Activated CD8-positive, alpha-beta memory T cell treated with anti-CD3 and anti-CD28 coated beads for 36 hours (primary cell): ENCODE measurements around the gene MRPS12. TPM values are rescaled to one million over a fixed set of nuclear protein-coding genes. Genes with fewer than 3 reads are reported as not detected.

ENCODE experiments used
- total RNA-seq, 2 experiments: library from RNA; stranded (reverse); gene quantifications; one replicate each; pipeline ENCODE4 v1.2.3, GENCODE V29; 2021

The MRPS12 gene
- total RNA-seq, 2 experiments from 2014 or later = 113 to 121 TPM

Other genes with a start within 250 kb of the MRPS12 start
- gene CAPN12, start 186.5 kb upstream of the MRPS12 start, total RNA-seq = 1 to 10 TPM; 3.3 to 3.7 TPM
- not detected for gene LGALS7, start 157.4 kb upstream of the MRPS12 start, total RNA-seq
- not detected for gene LGALS7B, start 141.7 kb upstream of the MRPS12 start, total RNA-seq
- gene LGALS4, start 118.0 kb upstream of the MRPS12 start, total RNA-seq = under 1 TPM; 0.65 to 0.82 TPM
- 100 to 1,000 TPM; 108 to 124 TPM for gene ECH1, start 99.2 kb upstream of the MRPS12 start, total RNA-seq
- 100 to 1,000 TPM; 677 to 698 TPM for gene HNRNPL, start 81.0 kb upstream of the MRPS12 start, total RNA-seq
- 10 to 100 TPM; 84.0 to 85.5 TPM for gene RINL, start 52.7 kb upstream of the MRPS12 start, total RNA-seq
- 10 to 100 TPM; 28.3 to 30.4 TPM for gene SIRT2, start 31.3 kb upstream of the MRPS12 start, total RNA-seq
- gene NFKBIB, start 31.0 kb upstream of the MRPS12 start, total RNA-seq = 100 to 1,000 TPM in 1 of 2 experiments, 10 to 100 TPM in 1; 99.9 to 103 TPM
- gene CCER2, start 18.8 kb upstream of the MRPS12 start, total RNA-seq = under 1 TPM; 0.44 to 0.53 TPM
- gene SARS2, start 181 bp upstream of the MRPS12 start, total RNA-seq = 10 to 100 TPM; 41.7 to 47.3 TPM
- not detected for gene FBXO17, start 44.8 kb downstream of the MRPS12 start, total RNA-seq
- gene FBXO27, start 101.6 kb downstream of the MRPS12 start, total RNA-seq = 1 to 10 TPM in 1 of 2 experiments, under 1 TPM in 1; 0.82 to 1.4 TPM
- not detected for gene ACP7, start 153.4 kb downstream of the MRPS12 start, total RNA-seq
- 10 to 100 TPM; 19.2 TPM for gene PAK4, start 194.8 kb downstream of the MRPS12 start, total RNA-seq